SK-N-SH treated with all-trans-retinoic acid at 6 μM for 48 hours (cell line): ENCODE results near the gene TIMP4.

Experiments used
- BACH2 ChIP-seq: fragments of 250-450 bp; sonication (Bioruptor Pico); IDR thresholded peaks from 2 replicates; pipeline ENCODE4 v1.9.0; 2021; ENCODE audit warnings: mild to moderate bottlenecking, borderline replicate concordance
- GLIS3 ChIP-seq: fragments of 250-450 bp; sonication (Bioruptor Pico); IDR thresholded peaks from 2 replicates; pipeline ENCODE4 v1.5.0; 2020; ENCODE audit warnings: mild to moderate bottlenecking, moderate library complexity
- ISL1 ChIP-seq: fragments of 250-450 bp; sonication (Bioruptor Pico); IDR thresholded peaks from 2 replicates; pipeline ENCODE4 v2.1.2; 2022; ENCODE audit warnings: mild to moderate bottlenecking, moderate library complexity
- OSR1 ChIP-seq: fragments of 250-450 bp; sonication (Bioruptor Pico); IDR thresholded peaks from 2 replicates; pipeline ENCODE4 v1.8.0; 2022; ENCODE audit warnings: moderate library complexity, mild to moderate bottlenecking, inconsistent platforms
- PATZ1 ChIP-seq: fragments of 250-450 bp; sonication (Bioruptor Pico); IDR thresholded peaks from 2 replicates; pipeline ENCODE4 v1.8.0; 2020; ENCODE audit warnings: mild to moderate bottlenecking, moderate library complexity, borderline replicate concordance
- PPARA ChIP-seq: fragments of 250-450 bp; sonication (Bioruptor Pico); IDR thresholded peaks from 2 replicates; pipeline ENCODE4 v1.5.0; 2020; ENCODE audit warnings: mild to moderate bottlenecking, borderline replicate concordance
- TCF4 ChIP-seq: fragments of 250-450 bp; sonication (Bioruptor Pico); IDR thresholded peaks from 2 replicates; pipeline ENCODE4 v1.8.0; 2021; ENCODE audit warnings: mild to moderate bottlenecking, moderate library complexity, borderline replicate concordance
- TSHZ2 ChIP-seq: fragments of 250-450 bp; sonication (Bioruptor Pico); IDR thresholded peaks from 2 replicates; pipeline ENCODE4 v1.5.0; 2020; ENCODE audit warnings: mild to moderate bottlenecking, moderate library complexity
- ZC3H10 ChIP-seq: fragments of 250-450 bp; sonication (Bioruptor Pico); IDR thresholded peaks from 2 replicates; pipeline ENCODE4 v1.5.1; 2021; ENCODE audit warnings: mild to moderate bottlenecking, moderate library complexity
- ZFP3 ChIP-seq: fragments of 250-450 bp; sonication (Bioruptor Pico); IDR thresholded peaks from 2 replicates; pipeline ENCODE4 v1.5.0; 2020; ENCODE audit warnings: mild to moderate bottlenecking, moderate library complexity
- ZFP30 ChIP-seq: fragments of 450-650 bp; formaldehyde crosslinking; IDR thresholded peaks from 2 replicates; pipeline ENCODE4 v1.5.0; 2022; ENCODE audit warnings: mild to moderate bottlenecking, moderate library complexity
- ZNF565 ChIP-seq: fragments of 450-650 bp; formaldehyde crosslinking; conservative IDR thresholded peaks from 2 replicates; pipeline ENCODE4 v1.5.0; 2020; ENCODE audit warnings: low read depth, mild to moderate bottlenecking, moderate library complexity
- ZNF8 ChIP-seq: fragments of 450-650 bp; formaldehyde crosslinking; IDR thresholded peaks from 2 replicates; pipeline ENCODE4 v1.5.0; 2020; ENCODE audit warnings: mild to moderate bottlenecking, moderate library complexity
- TF ChIP-seq, protein P1 (sequence below): fragments of 250-450 bp; sonication (Bioruptor Pico); IDR thresholded peaks from 2 replicates; pipeline ENCODE4 v1.5.1; 2021; ENCODE audit warnings: mild to moderate bottlenecking, moderate library complexity

DNA sequence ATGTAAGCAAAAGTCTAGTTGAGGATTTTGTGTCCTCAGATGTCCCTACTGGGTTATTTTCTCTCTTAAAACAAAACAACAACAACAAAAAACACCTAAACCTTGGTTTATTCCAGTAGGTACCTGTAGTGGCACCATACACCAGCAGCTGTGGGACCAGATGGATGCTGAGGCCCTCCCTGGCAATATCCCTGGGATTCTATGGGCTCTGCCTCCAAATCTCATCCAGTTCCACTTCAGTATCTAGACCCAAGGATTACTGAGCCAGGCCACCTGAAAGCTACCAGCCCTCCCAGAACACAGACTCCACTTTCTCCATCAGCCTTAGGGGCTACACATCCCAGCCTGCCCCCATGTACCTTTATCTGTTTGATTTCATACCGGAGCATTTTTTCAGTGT, 1.7 kb downstream of the TIMP4 start:
- TF ChIP-seq, protein P1, sequence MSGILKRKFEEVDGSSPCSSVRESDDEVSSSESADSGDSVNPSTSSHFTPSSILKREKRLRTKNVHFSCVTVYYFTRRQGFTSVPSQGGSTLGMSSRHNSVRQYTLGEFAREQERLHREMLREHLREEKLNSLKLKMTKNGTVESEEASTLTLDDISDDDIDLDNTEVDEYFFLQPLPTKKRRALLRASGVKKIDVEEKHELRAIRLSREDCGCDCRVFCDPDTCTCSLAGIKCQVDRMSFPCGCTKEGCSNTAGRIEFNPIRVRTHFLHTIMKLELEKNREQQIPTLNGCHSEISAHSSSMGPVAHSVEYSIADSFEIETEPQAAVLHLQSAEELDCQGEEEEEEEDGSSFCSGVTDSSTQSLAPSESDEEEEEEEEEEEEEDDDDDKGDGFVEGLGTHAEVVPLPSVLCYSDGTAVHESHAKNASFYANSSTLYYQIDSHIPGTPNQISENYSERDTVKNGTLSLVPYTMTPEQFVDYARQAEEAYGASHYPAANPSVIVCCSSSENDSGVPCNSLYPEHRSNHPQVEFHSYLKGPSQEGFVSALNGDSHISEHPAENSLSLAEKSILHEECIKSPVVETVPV: no peak
- no peak for TF ChIP-seq ZNF8 (CRISPR knock-in tag)
- no peak for TF ChIP-seq PATZ1 (CRISPR knock-in tag)
- no peak for TF ChIP-seq ZNF565 (CRISPR knock-in tag)
- TF ChIP-seq OSR1: no peak
- no peak for TF ChIP-seq ZC3H10
- TF ChIP-seq BACH2 (CRISPR knock-in tag): no peak
- TF ChIP-seq ZFP30 (CRISPR knock-in tag): no peak
- TF ChIP-seq TSHZ2 (CRISPR knock-in tag): no peak
- no peak for TF ChIP-seq ZFP3
- no peak for TF ChIP-seq TCF4 (CRISPR knock-in tag)
- TF ChIP-seq ISL1 (CRISPR knock-in tag): no peak
- TF ChIP-seq PPARA: no peak
- no peak for TF ChIP-seq GLIS3
